ENCODE measurements around the gene VPS52.

The VPS52 gene

GRCh38 chr6:33271468-33272274, at the start of gene VPS52, which contains the start of gene RPS18:
TSS of gene VPS52 (minus strand) at chr6:33271876. CDS start at chr6:33271675, 201 bp downstream.
TSS of gene RPS18 (plus strand) at chr6:33272075. CDS start at chr6:33272120, 45 bp downstream.
- DNase-seq = peak; percentile 98 to 99

- DNase-seq = no peak
Measured at GRCh38 chr6:33321227-33321626, 49.6 kb upstream of the VPS52 start.

GRCh38 chr6:33320315-33321181, 48.9 kb upstream of the VPS52 start:
- no peak for DNase-seq

- no peak for DNase-seq
Measured at GRCh38 chr6:33319939-33320314, 48.3 kb upstream of the VPS52 start.

GRCh38 chr6:33318426-33319073, 46.9 kb upstream of the VPS52 start:
- DNase-seq = no peak

GRCh38 chr6:33317669-33318425, 46.2 kb upstream of the VPS52 start, which contains the start of gene ZBTB22:
TSS of gene ZBTB22 (minus strand) at chr6:33317744. CDS start at chr6:33316916, 828 bp downstream.
- DNase-seq = peak; percentile 95 to 96

- DNase-seq = no peak
Measured at GRCh38 chr6:33317419-33317668, 45.7 kb upstream of the VPS52 start.

GRCh38 chr6:33316603-33317418, 45.1 kb upstream of the VPS52 start:
- no peak for DNase-seq

- DNase-seq = no peak
Measured at GRCh38 chr6:33315793-33316602, 44.3 kb upstream of the VPS52 start.

GRCh38 chr6:33314943-33315792, 43.5 kb upstream of the VPS52 start:
- no peak for DNase-seq

GRCh38 chr6:33314515-33314942, 42.9 kb upstream of the VPS52 start:
- DNase-seq = peak; percentile 10 to 28

- DNase-seq = peak in 1 of 2 experiments; percentile 32
Measured at GRCh38 chr6:33313709-33314514, 42.2 kb upstream of the VPS52 start, which contains the start of gene TAPBP. TSS of gene TAPBP (minus strand) at chr6:33314078. CDS start at chr6:33314041, 37 bp downstream.

GRCh38 chr6:33313105-33313708, 41.5 kb upstream of the VPS52 start:
- peak; percentile 34 to 45 for DNase-seq

- DNase-seq = peak; percentile 82 to 83
Measured at GRCh38 chr6:33312361-33313104, 40.9 kb upstream of the VPS52 start.

- DNase-seq = no peak
Measured at GRCh38 chr6:33306356-33306755, 34.7 kb upstream of the VPS52 start.

GRCh38 chr6:33305052-33305451, 33.4 kb upstream of the VPS52 start:
- no peak for DNase-seq

- no peak for DNase-seq
Measured at GRCh38 chr6:33304216-33304615, 32.5 kb upstream of the VPS52 start.

GRCh38 chr6:33301877-33302276, 30.2 kb upstream of the VPS52 start:
- no peak for DNase-seq
